Activated T-cell treated with anti-CD3 and anti-CD28 coated beads, Interleukin-2, amount 50 U/mL, for 4 hours (primary cell): ENCODE results near the gene ZFYVE27. TPM values are rescaled to one million over a fixed set of nuclear protein-coding genes. Genes with fewer than 3 reads are reported as not detected.

Source experiments
- ATAC-seq, 2 donors: fragments of 200-7000 bp; cut with Tn5 transposase; one replicate each; pipeline ENCODE4 v1.10.0; 2021
- DNase-seq: peaks from one replicate; pipeline ENCODE4 v3.0.0-alpha.2; 2020
- H3K27me3 Mint-ChIP-seq: one replicate; pipeline ENCODE4 v1.8.0; 2021; ENCODE audit warnings: low read depth, mixed read lengths
- H3K36me3 Mint-ChIP-seq: one replicate; pipeline ENCODE4 v1.8.0; 2022; ENCODE audit warnings: mixed read lengths; ENCODE audit not compliant: insufficient read depth
- H3K4me1 Mint-ChIP-seq: one replicate; pipeline ENCODE4 v1.8.0; 2021; ENCODE audit warnings: low read depth, mixed read lengths
- H3K4me3 Mint-ChIP-seq: one replicate; pipeline ENCODE4 v1.8.0; 2021; ENCODE audit warnings: mild to moderate bottlenecking, moderate library complexity, mixed read lengths
- H3K9me3 Mint-ChIP-seq: one replicate; pipeline ENCODE4 v1.8.0; 2021; ENCODE audit warnings: mixed read lengths
- total RNA-seq, 3 donors: library from RNA; stranded (reverse); gene quantifications; one replicate each; pipeline ENCODE4 v1.2.1, GENCODE V29; 2021

The ZFYVE27 gene
- total RNA-seq, 3 donors from 2014 or later, result 27.1 to 27.6 (median 27.1) TPM

- Mint-ChIP-seq H3K27me3 (peaks cover 11% of the 10 kb centered on the region), H3K4me3 (no peak overlapping the region), H3K4me1 (no peaks in the 10 kb centered on the region), H3K9me3 (no peaks in the 10 kb centered on the region), H3K36me3 (no peaks in the 10 kb centered on the region)
- no peak for ATAC-seq
- DNase-seq, result no peak
Observed at GRCh38 chr10:97724341-97724941, 12.5 kb upstream of the ZFYVE27 start.

GRCh38 chr10:97726636-97727178 is 10.2 kb upstream of the ZFYVE27 start:
- peak in 1 of 2 donors; percentile 52 for ATAC-seq
- H3K9me3 Mint-ChIP-seq, result no peaks in the 10 kb centered on the region

GRCh38 chr10:97729014-97729413 is 7.9 kb upstream of the ZFYVE27 start:
- peaks cover 11% of the 10 kb centered on the region for H3K27me3 Mint-ChIP-seq
- H3K9me3 Mint-ChIP-seq, result no peaks in the 10 kb centered on the region
- no peaks in the 10 kb centered on the region for H3K4me1 Mint-ChIP-seq
- no peak overlapping the region for H3K4me3 Mint-ChIP-seq
- H3K36me3 Mint-ChIP-seq, result no peaks in the 10 kb centered on the region
- no peak for ATAC-seq
- no peak for DNase-seq

More at GRCh38 chr10:97726636-97727178, 10.2 kb upstream of the ZFYVE27 start:
- DNase-seq, result no peak
- H3K27me3 Mint-ChIP-seq, result peaks cover 11% of the 10 kb centered on the region
- no peaks in the 10 kb centered on the region for H3K4me1 Mint-ChIP-seq
- H3K36me3 Mint-ChIP-seq, result no peaks in the 10 kb centered on the region
- no peak overlapping the region for H3K4me3 Mint-ChIP-seq

GRCh38 chr10:97731346-97732051 is 5.4 kb upstream of the ZFYVE27 start:
- DNase-seq (peak; percentile 52), ATAC-seq (peak in 1 of 2 donors; percentile 53)
- no peaks in the 10 kb centered on the region for H3K36me3 Mint-ChIP-seq
- peaks cover 8% of the 10 kb centered on the region for H3K4me1 Mint-ChIP-seq
- no peaks in the 10 kb centered on the region for H3K9me3 Mint-ChIP-seq
- H3K27me3 Mint-ChIP-seq, result peaks cover 3% of the 10 kb centered on the region
- no peak overlapping the region for H3K4me3 Mint-ChIP-seq

GRCh38 chr10:97732052-97732359 is 4.9 kb upstream of the ZFYVE27 start:
- Mint-ChIP-seq H3K4me1 (peaks cover 13% of the 10 kb centered on the region), H3K9me3 (no peaks in the 10 kb centered on the region), H3K4me3 (no peak overlapping the region), H3K27me3 (no peaks in the 10 kb centered on the region), H3K36me3 (no peaks in the 10 kb centered on the region)
- no peak for ATAC-seq
- DNase-seq, result no peak

- Mint-ChIP-seq H3K27me3 (no peaks in the 10 kb centered on the region), H3K4me1 (peaks cover 22% of the 10 kb centered on the region), H3K36me3 (peaks cover 4% of the 10 kb centered on the region), H3K4me3 (no peak overlapping the region), H3K9me3 (no peaks in the 10 kb centered on the region)
- ATAC-seq, result no peak
- DNase-seq, result no peak
Observed at GRCh38 chr10:97733256-97733655, 3.7 kb upstream of the ZFYVE27 start.

GRCh38 chr10:97734021-97734420 is 2.9 kb upstream of the ZFYVE27 start:
- no peaks in the 10 kb centered on the region for H3K27me3 Mint-ChIP-seq
- peaks cover 27% of the 10 kb centered on the region for H3K4me1 Mint-ChIP-seq
- peaks cover 4% of the 10 kb centered on the region for H3K36me3 Mint-ChIP-seq
- ATAC-seq (no peak), DNase-seq (no peak)
- H3K4me3 Mint-ChIP-seq, result no peak overlapping the region
- no peaks in the 10 kb centered on the region for H3K9me3 Mint-ChIP-seq

GRCh38 chr10:97736403-97736901 is 476 bp upstream of the ZFYVE27 start:
- H3K36me3 Mint-ChIP-seq, result peaks cover 21% of the 10 kb centered on the region
- H3K4me1 Mint-ChIP-seq, result peaks cover 47% of the 10 kb centered on the region
- ATAC-seq, result peak; percentile 17 to 23
- H3K9me3 Mint-ChIP-seq, result no peaks in the 10 kb centered on the region
- DNase-seq, result no peak
- no peaks in the 10 kb centered on the region for H3K27me3 Mint-ChIP-seq
- H3K4me3 Mint-ChIP-seq, result peak overlapping the region; percentile 95

- ATAC-seq (peak in 1 of 2 donors; percentile 19), DNase-seq (no peak)
- peaks cover 51% of the 10 kb centered on the region for H3K4me1 Mint-ChIP-seq
- no peaks in the 10 kb centered on the region for H3K9me3 Mint-ChIP-seq
- peak overlapping the region; percentile 95 for H3K4me3 Mint-ChIP-seq
- H3K27me3 Mint-ChIP-seq, result no peaks in the 10 kb centered on the region
- peaks cover 24% of the 10 kb centered on the region for H3K36me3 Mint-ChIP-seq
Observed at GRCh38 chr10:97737770-97738265, 890 bp downstream of the ZFYVE27 start.

GRCh38 chr10:97738616-97739015 is 1.7 kb downstream of the ZFYVE27 start:
- H3K4me3 Mint-ChIP-seq, result peak overlapping the region; percentile 95
- no peak for ATAC-seq
- H3K4me1 Mint-ChIP-seq, result peaks cover 56% of the 10 kb centered on the region
- H3K9me3 Mint-ChIP-seq, result no peaks in the 10 kb centered on the region
- no peak for DNase-seq
- no peaks in the 10 kb centered on the region for H3K27me3 Mint-ChIP-seq
- H3K36me3 Mint-ChIP-seq, result peaks cover 28% of the 10 kb centered on the region

GRCh38 chr10:97740613-97741012 is 3.7 kb downstream of the ZFYVE27 start:
- Mint-ChIP-seq H3K36me3 (peaks cover 45% of the 10 kb centered on the region), H3K27me3 (no peaks in the 10 kb centered on the region), H3K4me3 (no peak overlapping the region), H3K9me3 (no peaks in the 10 kb centered on the region), H3K4me1 (peaks cover 55% of the 10 kb centered on the region)
- no peak for ATAC-seq
- no peak for DNase-seq

GRCh38 chr10:97743169-97743943 is 6.4 kb downstream of the ZFYVE27 start:
- H3K4me3 Mint-ChIP-seq, result no peak overlapping the region
- no peaks in the 10 kb centered on the region for H3K9me3 Mint-ChIP-seq
- H3K36me3 Mint-ChIP-seq, result peaks cover 51% of the 10 kb centered on the region
- ATAC-seq (no peak), DNase-seq (no peak)
- no peaks in the 10 kb centered on the region for H3K27me3 Mint-ChIP-seq
- H3K4me1 Mint-ChIP-seq, result peaks cover 34% of the 10 kb centered on the region

GRCh38 chr10:97744405-97745035 is 7.6 kb downstream of the ZFYVE27 start:
- H3K36me3 Mint-ChIP-seq, result peaks cover 55% of the 10 kb centered on the region
- DNase-seq (no peak), ATAC-seq (no peak)
- H3K4me1 Mint-ChIP-seq, result peaks cover 28% of the 10 kb centered on the region
- no peaks in the 10 kb centered on the region for H3K9me3 Mint-ChIP-seq
- H3K27me3 Mint-ChIP-seq, result no peaks in the 10 kb centered on the region
- no peak overlapping the region for H3K4me3 Mint-ChIP-seq

GRCh38 chr10:97747573-97747972 is 10.6 kb downstream of the ZFYVE27 start:
- no peaks in the 10 kb centered on the region for H3K9me3 Mint-ChIP-seq
- H3K36me3 Mint-ChIP-seq, result peaks cover 48% of the 10 kb centered on the region
- DNase-seq (no peak), ATAC-seq (no peak)
- H3K4me1 Mint-ChIP-seq, result peaks cover 6% of the 10 kb centered on the region
- no peaks in the 10 kb centered on the region for H3K27me3 Mint-ChIP-seq
- H3K4me3 Mint-ChIP-seq, result no peak overlapping the region
